ENCODE results near the gene TBXA2R.

DNA sequence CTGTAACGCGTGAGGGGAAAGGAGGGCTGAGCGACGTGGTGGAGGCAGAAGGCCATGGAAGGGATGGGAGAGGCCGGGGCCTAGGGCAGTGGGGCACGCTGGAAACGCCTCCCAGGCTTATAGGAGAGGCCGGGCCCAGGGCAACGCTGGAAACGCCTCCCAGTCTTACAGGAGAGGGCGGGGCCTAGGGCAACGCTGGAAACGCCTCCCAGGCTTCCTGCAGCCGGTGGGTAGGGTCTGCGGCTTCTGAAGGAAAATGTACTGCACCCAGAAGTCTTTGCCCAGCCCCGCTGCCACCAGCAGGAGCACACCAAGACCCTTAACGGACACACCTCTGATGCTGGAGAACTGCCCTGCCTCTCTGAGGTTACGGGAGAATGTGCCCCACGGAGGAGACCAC is 10.8 kb upstream of the TBXA2R start:
- TF ChIP-seq YY1 (IDR thresholded peaks at IDR 0.05; ENCODE audit: insufficient read depth, insufficient read length): no peak
- TF ChIP-seq ZNF274 (IDR thresholded peaks at IDR 0.05; ENCODE audit: low read depth, low read length): no peak

Data from NT2/D1 (cell line).